ENCODE results near the gene HAUS8. TPM values are rescaled to one million over a fixed set of nuclear protein-coding genes. Genes with fewer than 3 reads are reported as not detected.

HAUS8 gene
- total RNA-seq, 1 experiment from 2014 or later = 19.1 TPM

- Histone ChIP-seq H3K9me2 (replicated peaks; ENCODE audit: low read length) (no peaks in the 10 kb centered on the region), H3K9ac (ENCODE audit: low read length) (peak overlapping the region; percentile 81), H3K4me3 (ENCODE audit: low read length) (peak overlapping the region; percentile 69), H3K4me1 (ENCODE audit: insufficient read depth, low read length) (peaks cover 26% of the 10 kb centered on the region), H3K9me3 (ENCODE audit: low read length) (no peaks in the 10 kb centered on the region), H2AFZ (ENCODE audit: low read length) (peak overlapping the region; percentile 52), H3F3A (ENCODE audit: low read length, unreplicated experiment) (no peaks in the 10 kb centered on the region), H3K27ac (ENCODE audit: low read length) (peak overlapping the region; percentile 95), H3K4me2 (ENCODE audit: low read length) (peak overlapping the region; percentile 87), H4K20me1 (ENCODE audit: low read length) (peaks cover 16% of the 10 kb centered on the region; the same call in 1 of the 2 replicates), H3K79me2 (ENCODE audit: low read length) (peaks cover 90% of the 10 kb centered on the region), H3K36me3 (ENCODE audit: low read depth, low read length) (no peaks in the 10 kb centered on the region; the same call in 1 of the 2 replicates), H3K27me3 (ENCODE audit: low read length) (no peaks in the 10 kb centered on the region)
- BruUV-seq (replicated peaks) = TSS peak; percentile 17
- intact Hi-C loops (cut with micrococcal nuclease) = no loop called here
- TF ChIP-seq CTCF (conservative IDR thresholded peaks at IDR 0.05; ENCODE audit: low read depth, low read length) (no peak), EZH2phosphoT487 (IDR thresholded peaks at IDR 0.05; ENCODE audit: borderline replicate concordance, low read length) (no peak), EZH2 (IDR thresholded peaks at IDR 0.05; ENCODE audit: low read length, unreplicated experiment) (no peak)
- DNase-seq (no peak), ATAC-seq (no peak)
- ChIA-PET POLR2A (ENCODE audit: unreplicated experiment) (no interaction called here), CTCF (no interaction called here)
These were observed 3.9 kb upstream of the HAUS8 start for GRCh38 chr19:17078920-17079709.

- peak overlapping the region; percentile 95 for H3K27ac ChIP-seq (ENCODE audit: low read length)
- BruUV-seq (replicated peaks) = no TSS peak
These were observed 3.0 kb upstream of the HAUS8 start for GRCh38 chr19:17078036-17078919.

More at GRCh38 chr19:17078036-17078919, 3.0 kb upstream of the HAUS8 start:
- POLR2A ChIA-PET (ENCODE audit: unreplicated experiment) = no interaction called here
- H3K4me3 ChIP-seq (ENCODE audit: low read length) = no peak overlapping the region
- H3F3A ChIP-seq (ENCODE audit: low read length, unreplicated experiment) = no peaks in the 10 kb centered on the region
- DNase-seq (no peak), ATAC-seq (no peak)
- no peaks in the 10 kb centered on the region for H3K9me2 ChIP-seq (replicated peaks; ENCODE audit: low read length)
- no peaks in the 10 kb centered on the region for H3K27me3 ChIP-seq (ENCODE audit: low read length)
- no peak for TF ChIP-seq EZH2phosphoT487 (IDR thresholded peaks at IDR 0.05; ENCODE audit: borderline replicate concordance, low read length)
- TF ChIP-seq CTCF (conservative IDR thresholded peaks at IDR 0.05; ENCODE audit: low read depth, low read length) = no peak
- TF ChIP-seq EZH2 (IDR thresholded peaks at IDR 0.05; ENCODE audit: low read length, unreplicated experiment) = no peak
- no peaks in the 10 kb centered on the region for H3K9me3 ChIP-seq (ENCODE audit: low read length)
- no peak overlapping the region for H3K9ac ChIP-seq (ENCODE audit: low read length)
- H3K4me1 ChIP-seq (ENCODE audit: insufficient read depth, low read length) = peaks cover 30% of the 10 kb centered on the region
- intact Hi-C loops (cut with micrococcal nuclease) = no loop called here
- H2AFZ ChIP-seq (ENCODE audit: low read length) = no peak overlapping the region
- H3K36me3 ChIP-seq (ENCODE audit: low read depth, low read length) = no peaks in the 10 kb centered on the region; the same call in 1 of the 2 replicates
- CTCF ChIA-PET = no interaction called here
- H3K79me2 ChIP-seq (ENCODE audit: low read length) = peaks cover 90% of the 10 kb centered on the region
- peaks cover 16% of the 10 kb centered on the region; the same call in 1 of the 2 replicates for H4K20me1 ChIP-seq (ENCODE audit: low read length)
- H3K4me2 ChIP-seq (ENCODE audit: low read length) = peak overlapping the region; percentile 87; the same call in 1 of the 2 replicates

Data from PC-3 (cell line).